WTC11 (cell line): Measurements from ENCODE around the gene FAM3D. TPM values are rescaled to one million over a fixed set of nuclear protein-coding genes. Genes with fewer than 3 reads are reported as not detected.

Source experiments
- ATAC-seq: fragments of 200-7000 bp; cut with Tn5 transposase; 2 replicates; pipeline ENCODE4 v1.10.0; 2021; ENCODE audit warnings: mild to moderate bottlenecking, moderate library complexity
- CTCF ChIA-PET: fragments of 300-600 bp; sonication (Branson Sonifier 250); formaldehyde crosslinking; loops from one replicate; lab custom pipeline; 2021; ENCODE audit warnings: antibody characterized with exemption; lab: Charles Lee
- POLR2A ChIA-PET: fragments of 350-600 bp; sonication (Branson Sonifier 250); formaldehyde crosslinking; loops from one replicate; lab custom pipeline; 2021; ENCODE audit warnings: antibody characterized with exemption; lab: Charles Lee
- DNase-seq: peaks from one replicate; pipeline ENCODE4 v3.0.0; 2021; ENCODE audit warnings: low spot score
- H3K27ac Mint-ChIP-seq: 2 replicates; pipeline ENCODE4 v1.8.0; 2021; ENCODE audit warnings: mixed read lengths
- H3K27me3 Mint-ChIP-seq: 2 replicates; pipeline ENCODE4 v1.8.0; 2021; ENCODE audit warnings: low read depth, mild to moderate bottlenecking, moderate library complexity, mixed read lengths
- H3K36me3 Mint-ChIP-seq: 2 replicates; pipeline ENCODE4 v1.8.0; 2021; ENCODE audit warnings: mixed read lengths
- H3K4me1 Mint-ChIP-seq: 2 replicates; pipeline ENCODE4 v1.8.0; 2022; ENCODE audit warnings: mixed read lengths
- H3K4me3 Mint-ChIP-seq: 2 replicates; pipeline ENCODE4 v1.8.0; 2021; ENCODE audit warnings: mild to moderate bottlenecking, moderate library complexity, mixed read lengths
- H3K9me3 Mint-ChIP-seq: 2 replicates; pipeline ENCODE4 v1.8.0; 2021; ENCODE audit warnings: mixed read lengths
- ATF1 ChIP-seq: sonication (generic); formaldehyde crosslinking; IDR thresholded peaks from 2 replicates; pipeline ENCODE4 v1.8.1; 2023; ENCODE audit warnings: mild to moderate bottlenecking, moderate library complexity, missing genetic modification reagents
- GABPB1 ChIP-seq: sonication (generic); formaldehyde crosslinking; IDR thresholded peaks from 2 replicates; pipeline ENCODE4 v1.8.1; 2023; ENCODE audit warnings: mild to moderate bottlenecking, missing genetic modification reagents
- HMGA2 ChIP-seq: fragments of 250-450 bp; sonication (Bioruptor Pico); IDR thresholded peaks from 2 replicates; pipeline ENCODE4 v1.4.0; 2021; ENCODE audit warnings: mild to moderate bottlenecking, moderate library complexity
- MYBL2 ChIP-seq: sonication (generic); formaldehyde crosslinking; IDR thresholded peaks from 2 replicates; pipeline ENCODE4 v1.8.1; 2023; ENCODE audit warnings: mild to moderate bottlenecking, moderate library complexity, missing genetic modification reagents
- NR1H2 ChIP-seq: sonication (generic); formaldehyde crosslinking; IDR thresholded peaks from 2 replicates; pipeline ENCODE4 v1.9.0; 2021; ENCODE audit warnings: mild to moderate bottlenecking, moderate library complexity, missing genetic modification reagents
- NR2C2 ChIP-seq: sonication (generic); formaldehyde crosslinking; IDR thresholded peaks from 2 replicates; pipeline ENCODE4 v1.8.0; 2022; ENCODE audit warnings: mild to moderate bottlenecking, missing genetic modification reagents
- NR3C1 ChIP-seq: sonication (generic); formaldehyde crosslinking; conservative IDR thresholded peaks from 2 replicates; pipeline ENCODE4 v1.8.1; 2023; ENCODE audit warnings: low read depth, mild to moderate bottlenecking, missing genetic modification reagents
- PRRX2 ChIP-seq: fragments of 250-450 bp; sonication (Bioruptor Pico); IDR thresholded peaks from 2 replicates; pipeline ENCODE4 v1.8.0; 2021; ENCODE audit warnings: mild to moderate bottlenecking
- RELA ChIP-seq: sonication (generic); formaldehyde crosslinking; IDR thresholded peaks from 2 replicates; pipeline ENCODE4 v1.8.1; 2022; ENCODE audit warnings: missing genetic modification reagents, mild to moderate bottlenecking, borderline replicate concordance
- RORB ChIP-seq: fragments of 250-450 bp; sonication (Bioruptor Pico); IDR thresholded peaks from 2 replicates; pipeline ENCODE4 v1.9.0; 2021; ENCODE audit warnings: mild to moderate bottlenecking
- SOX15 ChIP-seq: fragments of 250-450 bp; sonication (Bioruptor Pico); IDR thresholded peaks from 2 replicates; pipeline ENCODE4 v1.9.0; 2021; ENCODE audit warnings: mild to moderate bottlenecking
- TCF7 ChIP-seq: sonication (generic); formaldehyde crosslinking; IDR thresholded peaks from 2 replicates; pipeline ENCODE4 v1.8.0; 2022; ENCODE audit warnings: mild to moderate bottlenecking, low read depth, missing genetic modification reagents, moderate library complexity
- ZBTB21 ChIP-seq: sonication (generic); formaldehyde crosslinking; IDR thresholded peaks from 2 replicates; pipeline ENCODE4 v1.8.1; 2023; ENCODE audit warnings: mild to moderate bottlenecking, missing genetic modification reagents, borderline replicate concordance
- ZNF671 ChIP-seq: fragments of 250-450 bp; sonication (Bioruptor Pico); IDR thresholded peaks from 2 replicates; pipeline ENCODE4 v1.8.0; 2021; ENCODE audit warnings: mild to moderate bottlenecking
- total RNA-seq: library from RNA; stranded (reverse); gene quantifications from 3 replicates; pipeline ENCODE4 v1.2.3, GENCODE V29; 2021
- TF ChIP-seq, protein P1 (sequence below): sonication (generic); formaldehyde crosslinking; IDR thresholded peaks from 2 replicates; pipeline ENCODE4 v1.8.1; 2022; ENCODE audit warnings: mild to moderate bottlenecking, missing genetic modification reagents, moderate library complexity, borderline replicate concordance
- TF ChIP-seq, protein P2 (sequence below): sonication (generic); formaldehyde crosslinking; IDR thresholded peaks from 2 replicates; pipeline ENCODE4 v1.8.0; 2022; ENCODE audit warnings: mild to moderate bottlenecking, missing genetic modification reagents
- TF ChIP-seq, protein P3 (sequence below): sonication (generic); formaldehyde crosslinking; IDR thresholded peaks from 2 replicates; pipeline ENCODE4 v1.8.1; 2023; ENCODE audit warnings: mild to moderate bottlenecking, missing genetic modification reagents, borderline replicate concordance
- TF ChIP-seq, protein P4 (sequence below): fragments of 250-450 bp; sonication (Bioruptor Pico); IDR thresholded peaks from 2 replicates; pipeline ENCODE4 v1.9.0; 2021; ENCODE audit warnings: mild to moderate bottlenecking, borderline replicate concordance
- TF ChIP-seq, protein P5 (sequence below): sonication (generic); formaldehyde crosslinking; IDR thresholded peaks from 2 replicates; pipeline ENCODE4 v1.8.1; 2023; ENCODE audit warnings: mild to moderate bottlenecking, missing genetic modification reagents, moderate library complexity
- TF ChIP-seq, protein P6 (sequence below): fragments of 250-450 bp; sonication (Bioruptor Pico); IDR thresholded peaks from 2 replicates; pipeline ENCODE4 v2.1.2; 2022; ENCODE audit warnings: mild to moderate bottlenecking, moderate library complexity

FAM3D gene
- total RNA-seq, 1 experiment from 2014 or later = 0.66 TPM

DNA sequence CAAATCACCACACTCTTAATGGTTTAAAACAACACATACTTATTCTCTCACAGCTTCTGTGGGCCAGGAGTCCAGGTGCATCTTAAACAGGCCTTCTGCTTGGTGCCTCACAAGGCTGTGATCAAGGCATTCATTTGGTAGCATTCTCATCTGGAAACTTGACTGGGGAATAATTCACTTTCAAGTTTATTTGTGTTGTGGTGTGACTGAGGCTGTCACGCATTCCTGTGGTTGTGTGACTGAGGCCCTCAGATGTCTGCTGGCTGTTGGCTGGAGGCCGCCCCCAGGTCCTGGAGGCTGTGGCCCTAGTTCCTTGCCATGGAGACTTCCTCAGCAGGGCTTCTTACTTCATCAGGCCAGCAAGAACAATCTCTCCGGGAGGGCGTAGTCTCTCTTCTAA lies 16.9 kb upstream of the FAM3D start:
- TF ChIP-seq PRRX2 (CRISPR knock-in tag) = no peak
- TF ChIP-seq MYBL2 (CRISPR knock-in tag) = no peak
- TF ChIP-seq, protein P1, sequence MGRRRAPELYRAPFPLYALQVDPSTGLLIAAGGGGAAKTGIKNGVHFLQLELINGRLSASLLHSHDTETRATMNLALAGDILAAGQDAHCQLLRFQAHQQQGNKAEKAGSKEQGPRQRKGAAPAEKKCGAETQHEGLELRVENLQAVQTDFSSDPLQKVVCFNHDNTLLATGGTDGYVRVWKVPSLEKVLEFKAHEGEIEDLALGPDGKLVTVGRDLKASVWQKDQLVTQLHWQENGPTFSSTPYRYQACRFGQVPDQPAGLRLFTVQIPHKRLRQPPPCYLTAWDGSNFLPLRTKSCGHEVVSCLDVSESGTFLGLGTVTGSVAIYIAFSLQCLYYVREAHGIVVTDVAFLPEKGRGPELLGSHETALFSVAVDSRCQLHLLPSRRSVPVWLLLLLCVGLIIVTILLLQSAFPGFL = no peak
- TF ChIP-seq, protein P2, sequence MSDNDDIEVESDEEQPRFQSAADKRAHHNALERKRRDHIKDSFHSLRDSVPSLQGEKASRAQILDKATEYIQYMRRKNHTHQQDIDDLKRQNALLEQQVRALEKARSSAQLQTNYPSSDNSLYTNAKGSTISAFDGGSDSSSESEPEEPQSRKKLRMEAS = no peak
- TF ChIP-seq RORB (CRISPR knock-in tag) = no peak
- TF ChIP-seq, protein P3, sequence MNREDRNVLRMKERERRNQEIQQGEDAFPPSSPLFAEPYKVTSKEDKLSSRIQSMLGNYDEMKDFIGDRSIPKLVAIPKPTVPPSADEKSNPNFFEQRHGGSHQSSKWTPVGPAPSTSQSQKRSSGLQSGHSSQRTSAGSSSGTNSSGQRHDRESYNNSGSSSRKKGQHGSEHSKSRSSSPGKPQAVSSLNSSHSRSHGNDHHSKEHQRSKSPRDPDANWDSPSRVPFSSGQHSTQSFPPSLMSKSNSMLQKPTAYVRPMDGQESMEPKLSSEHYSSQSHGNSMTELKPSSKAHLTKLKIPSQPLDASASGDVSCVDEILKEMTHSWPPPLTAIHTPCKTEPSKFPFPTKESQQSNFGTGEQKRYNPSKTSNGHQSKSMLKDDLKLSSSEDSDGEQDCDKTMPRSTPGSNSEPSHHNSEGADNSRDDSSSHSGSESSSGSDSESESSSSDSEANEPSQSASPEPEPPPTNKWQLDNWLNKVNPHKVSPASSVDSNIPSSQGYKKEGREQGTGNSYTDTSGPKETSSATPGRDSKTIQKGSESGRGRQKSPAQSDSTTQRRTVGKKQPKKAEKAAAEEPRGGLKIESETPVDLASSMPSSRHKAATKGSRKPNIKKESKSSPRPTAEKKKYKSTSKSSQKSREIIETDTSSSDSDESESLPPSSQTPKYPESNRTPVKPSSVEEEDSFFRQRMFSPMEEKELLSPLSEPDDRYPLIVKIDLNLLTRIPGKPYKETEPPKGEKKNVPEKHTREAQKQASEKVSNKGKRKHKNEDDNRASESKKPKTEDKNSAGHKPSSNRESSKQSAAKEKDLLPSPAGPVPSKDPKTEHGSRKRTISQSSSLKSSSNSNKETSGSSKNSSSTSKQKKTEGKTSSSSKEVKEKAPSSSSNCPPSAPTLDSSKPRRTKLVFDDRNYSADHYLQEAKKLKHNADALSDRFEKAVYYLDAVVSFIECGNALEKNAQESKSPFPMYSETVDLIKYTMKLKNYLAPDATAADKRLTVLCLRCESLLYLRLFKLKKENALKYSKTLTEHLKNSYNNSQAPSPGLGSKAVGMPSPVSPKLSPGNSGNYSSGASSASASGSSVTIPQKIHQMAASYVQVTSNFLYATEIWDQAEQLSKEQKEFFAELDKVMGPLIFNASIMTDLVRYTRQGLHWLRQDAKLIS (CRISPR knock-in tag) = no peak
- TF ChIP-seq, protein P4, sequence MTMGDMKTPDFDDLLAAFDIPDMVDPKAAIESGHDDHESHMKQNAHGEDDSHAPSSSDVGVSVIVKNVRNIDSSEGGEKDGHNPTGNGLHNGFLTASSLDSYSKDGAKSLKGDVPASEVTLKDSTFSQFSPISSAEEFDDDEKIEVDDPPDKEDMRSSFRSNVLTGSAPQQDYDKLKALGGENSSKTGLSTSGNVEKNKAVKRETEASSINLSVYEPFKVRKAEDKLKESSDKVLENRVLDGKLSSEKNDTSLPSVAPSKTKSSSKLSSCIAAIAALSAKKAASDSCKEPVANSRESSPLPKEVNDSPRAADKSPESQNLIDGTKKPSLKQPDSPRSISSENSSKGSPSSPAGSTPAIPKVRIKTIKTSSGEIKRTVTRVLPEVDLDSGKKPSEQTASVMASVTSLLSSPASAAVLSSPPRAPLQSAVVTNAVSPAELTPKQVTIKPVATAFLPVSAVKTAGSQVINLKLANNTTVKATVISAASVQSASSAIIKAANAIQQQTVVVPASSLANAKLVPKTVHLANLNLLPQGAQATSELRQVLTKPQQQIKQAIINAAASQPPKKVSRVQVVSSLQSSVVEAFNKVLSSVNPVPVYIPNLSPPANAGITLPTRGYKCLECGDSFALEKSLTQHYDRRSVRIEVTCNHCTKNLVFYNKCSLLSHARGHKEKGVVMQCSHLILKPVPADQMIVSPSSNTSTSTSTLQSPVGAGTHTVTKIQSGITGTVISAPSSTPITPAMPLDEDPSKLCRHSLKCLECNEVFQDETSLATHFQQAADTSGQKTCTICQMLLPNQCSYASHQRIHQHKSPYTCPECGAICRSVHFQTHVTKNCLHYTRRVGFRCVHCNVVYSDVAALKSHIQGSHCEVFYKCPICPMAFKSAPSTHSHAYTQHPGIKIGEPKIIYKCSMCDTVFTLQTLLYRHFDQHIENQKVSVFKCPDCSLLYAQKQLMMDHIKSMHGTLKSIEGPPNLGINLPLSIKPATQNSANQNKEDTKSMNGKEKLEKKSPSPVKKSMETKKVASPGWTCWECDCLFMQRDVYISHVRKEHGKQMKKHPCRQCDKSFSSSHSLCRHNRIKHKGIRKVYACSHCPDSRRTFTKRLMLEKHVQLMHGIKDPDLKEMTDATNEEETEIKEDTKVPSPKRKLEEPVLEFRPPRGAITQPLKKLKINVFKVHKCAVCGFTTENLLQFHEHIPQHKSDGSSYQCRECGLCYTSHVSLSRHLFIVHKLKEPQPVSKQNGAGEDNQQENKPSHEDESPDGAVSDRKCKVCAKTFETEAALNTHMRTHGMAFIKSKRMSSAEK (CRISPR knock-in tag) = no peak
- TF ChIP-seq, protein P5, sequence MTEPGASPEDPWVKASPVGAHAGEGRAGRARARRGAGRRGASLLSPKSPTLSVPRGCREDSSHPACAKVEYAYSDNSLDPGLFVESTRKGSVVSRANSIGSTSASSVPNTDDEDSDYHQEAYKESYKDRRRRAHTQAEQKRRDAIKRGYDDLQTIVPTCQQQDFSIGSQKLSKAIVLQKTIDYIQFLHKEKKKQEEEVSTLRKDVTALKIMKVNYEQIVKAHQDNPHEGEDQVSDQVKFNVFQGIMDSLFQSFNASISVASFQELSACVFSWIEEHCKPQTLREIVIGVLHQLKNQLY (CRISPR knock-in tag) = no peak
- TF ChIP-seq TCF7 = no peak
- no peak for TF ChIP-seq SOX15 (CRISPR knock-in tag)
- no peak for TF ChIP-seq NR2C2 (CRISPR knock-in tag)
- no peak for TF ChIP-seq HMGA2 (CRISPR knock-in tag)
- TF ChIP-seq, protein P6, sequence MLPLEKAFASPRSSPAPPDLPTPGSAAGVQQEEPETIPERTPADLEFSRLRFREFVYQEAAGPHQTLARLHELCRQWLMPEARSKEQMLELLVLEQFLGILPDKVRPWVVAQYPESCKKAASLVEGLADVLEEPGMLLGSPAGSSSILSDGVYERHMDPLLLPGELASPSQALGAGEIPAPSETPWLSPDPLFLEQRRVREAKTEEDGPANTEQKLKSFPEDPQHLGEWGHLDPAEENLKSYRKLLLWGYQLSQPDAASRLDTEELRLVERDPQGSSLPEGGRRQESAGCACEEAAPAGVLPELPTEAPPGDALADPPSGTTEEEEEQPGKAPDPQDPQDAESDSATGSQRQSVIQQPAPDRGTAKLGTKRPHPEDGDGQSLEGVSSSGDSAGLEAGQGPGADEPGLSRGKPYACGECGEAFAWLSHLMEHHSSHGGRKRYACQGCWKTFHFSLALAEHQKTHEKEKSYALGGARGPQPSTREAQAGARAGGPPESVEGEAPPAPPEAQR (CRISPR knock-in tag) = no peak
- no peak for TF ChIP-seq RELA (CRISPR knock-in tag)
- TF ChIP-seq NR1H2 (CRISPR knock-in tag) = no peak
- no peak for TF ChIP-seq GABPB1 (CRISPR knock-in tag)
- TF ChIP-seq ATF1 (CRISPR knock-in tag) = no peak
- no peak for TF ChIP-seq NR3C1
- TF ChIP-seq ZBTB21 (CRISPR knock-in tag) = no peak
- no peak for TF ChIP-seq ZNF671 (CRISPR knock-in tag)
- CTCF ChIA-PET = no interaction called here
- DNase-seq = no peak
- H3K27ac Mint-ChIP-seq = no peak overlapping the region
- peaks cover 7% of the 10 kb centered on the region for H3K4me1 Mint-ChIP-seq
- H3K4me3 Mint-ChIP-seq = no peak overlapping the region
- POLR2A ChIA-PET = no interaction called here
- H3K9me3 Mint-ChIP-seq = peaks cover 40% of the 10 kb centered on the region
- no peak for ATAC-seq
- peaks cover 18% of the 10 kb centered on the region for H3K36me3 Mint-ChIP-seq
- H3K27me3 Mint-ChIP-seq = peaks cover 4% of the 10 kb centered on the region
